Measurements from ENCODE around the gene SIGLEC6. TPM values are rescaled to one million over a fixed set of nuclear protein-coding genes. Genes with fewer than 3 reads are reported as not detected.

The SIGLEC6 gene
- total RNA-seq, 4 donors from 2014 or later: 0.29 to 7.2 (median 0.77) TPM

- H3K9me3 ChIP-seq: no peaks in the 10 kb centered on the region
- no peaks in the 10 kb centered on the region for H3K27me3 ChIP-seq
- H3K36me3 ChIP-seq: no peaks in the 10 kb centered on the region
- H3K4me3 ChIP-seq: no peak overlapping the region
- no peak overlapping the region for H3K27ac ChIP-seq
- H3K4me1 ChIP-seq: no peaks in the 10 kb centered on the region
- TF ChIP-seq POLR2A (IDR thresholded peaks at IDR 0.05) (no peak), CTCF (IDR thresholded peaks at IDR 0.05) (no peak)
- no peak for DNase-seq
- intact Hi-C loops (cut with DNase I; ENCODE audit: low total_unique reads): no loop called here
These were observed 21.4 kb downstream of the SIGLEC6 start for GRCh38 chr19:51509823-51510660.

- no peaks in the 10 kb centered on the region for H3K9me3 ChIP-seq
- H3K4me3 ChIP-seq: no peak overlapping the region
- H3K36me3 ChIP-seq: no peaks in the 10 kb centered on the region
- DNase-seq: no peak
- TF ChIP-seq POLR2A (IDR thresholded peaks at IDR 0.05) (no peak), CTCF (IDR thresholded peaks at IDR 0.05) (no peak)
- H3K27me3 ChIP-seq: no peaks in the 10 kb centered on the region
- no peaks in the 10 kb centered on the region for H3K4me1 ChIP-seq
- intact Hi-C loops (cut with DNase I; ENCODE audit: low total_unique reads): no loop called here
- no peak overlapping the region for H3K27ac ChIP-seq
These were observed 23.3 kb downstream of the SIGLEC6 start for GRCh38 chr19:51508059-51508733.

- no peaks in the 10 kb centered on the region for H3K27me3 ChIP-seq
- intact Hi-C loops (cut with DNase I; ENCODE audit: low total_unique reads): no loop called here
- no peaks in the 10 kb centered on the region for H3K9me3 ChIP-seq
- no peak overlapping the region for H3K27ac ChIP-seq
- no peak for DNase-seq
- TF ChIP-seq POLR2A (IDR thresholded peaks at IDR 0.05) (no peak), CTCF (IDR thresholded peaks at IDR 0.05) (no peak)
- no peak overlapping the region for H3K4me3 ChIP-seq
- H3K4me1 ChIP-seq: no peaks in the 10 kb centered on the region
- H3K36me3 ChIP-seq: no peaks in the 10 kb centered on the region
These were observed 23.8 kb downstream of the SIGLEC6 start for GRCh38 chr19:51507640-51508058.

- Histone ChIP-seq H3K9me3 (no peaks in the 10 kb centered on the region), H3K36me3 (no peaks in the 10 kb centered on the region), H3K27me3 (no peaks in the 10 kb centered on the region), H3K4me1 (no peaks in the 10 kb centered on the region), H3K4me3 (no peak overlapping the region), H3K27ac (no peak overlapping the region)
- TF ChIP-seq POLR2A (IDR thresholded peaks at IDR 0.05): no peak
- TF ChIP-seq CTCF (IDR thresholded peaks at IDR 0.05): no peak
- intact Hi-C loops (cut with DNase I; ENCODE audit: low total_unique reads): no loop called here
- no peak for DNase-seq
These were observed 24.3 kb downstream of the SIGLEC6 start for GRCh38 chr19:51507192-51507591.

- TF ChIP-seq CTCF (IDR thresholded peaks at IDR 0.05) (no peak), POLR2A (IDR thresholded peaks at IDR 0.05) (no peak)
- no peaks in the 10 kb centered on the region for H3K4me1 ChIP-seq
- intact Hi-C loops (cut with DNase I; ENCODE audit: low total_unique reads): no loop called here
- H3K27me3 ChIP-seq: no peaks in the 10 kb centered on the region
- no peaks in the 10 kb centered on the region for H3K9me3 ChIP-seq
- DNase-seq: no peak
- H3K27ac ChIP-seq: no peak overlapping the region
- no peaks in the 10 kb centered on the region for H3K36me3 ChIP-seq
- no peak overlapping the region for H3K4me3 ChIP-seq
These were observed 25.6 kb downstream of the SIGLEC6 start for GRCh38 chr19:51505904-51506303.

All from uterus (tissue), 4 donors.